Prostate gland (tissue), 2 donors: ENCODE results near the gene PCDHB7.

Source experiments
- POLR2A ChIP-seq: fragments of 450-650 bp; IDR thresholded peaks from one replicate; pipeline ENCODE4 v1.6.1; 2016; ENCODE audit warnings: antibody characterized with exemption, mild to moderate bottlenecking
- TF ChIP-seq, protein P1 (sequence below), 4 experiments: fragments of 200-600 bp in 2 of 4; fragments of 450-650 bp in 2 of 4; sonication (generic) in 2 of 4; IDR thresholded peaks; 1 replicate in 3 of 4; 2 replicates in 1 of 4; pipeline ENCODE4 v1.5.1; 2016 to 2019; ENCODE audit warnings: antibody characterized with exemption in 4 of 4, mild to moderate bottlenecking in 2 of 4, moderate library complexity in 2 of 4

DNA sequence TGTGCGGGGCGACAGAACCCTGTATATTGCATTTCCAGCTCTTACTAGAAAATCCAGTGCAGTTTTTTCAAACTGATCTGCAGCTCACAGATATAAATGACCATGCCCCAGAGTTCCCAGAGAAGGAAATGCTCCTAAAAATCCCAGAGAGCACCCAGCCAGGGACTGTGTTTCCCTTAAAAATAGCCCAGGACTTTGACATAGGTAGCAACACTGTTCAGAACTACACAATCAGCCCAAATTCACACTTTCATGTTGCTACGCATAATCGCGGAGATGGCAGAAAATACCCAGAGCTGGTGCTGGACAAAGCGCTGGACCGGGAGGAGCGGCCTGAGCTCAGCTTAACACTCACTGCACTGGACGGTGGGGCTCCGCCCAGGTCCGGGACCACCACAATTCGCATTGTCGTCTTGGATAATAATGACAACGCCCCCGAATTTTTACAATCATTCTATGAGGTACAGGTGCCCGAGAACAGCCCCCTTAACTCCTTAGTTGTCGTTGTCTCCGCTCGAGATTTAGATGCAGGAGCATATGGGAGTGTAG lies 36.7 kb upstream of the PCDHB7 start:
- TF ChIP-seq POLR2A, result no peak
- TF ChIP-seq, protein P1, sequence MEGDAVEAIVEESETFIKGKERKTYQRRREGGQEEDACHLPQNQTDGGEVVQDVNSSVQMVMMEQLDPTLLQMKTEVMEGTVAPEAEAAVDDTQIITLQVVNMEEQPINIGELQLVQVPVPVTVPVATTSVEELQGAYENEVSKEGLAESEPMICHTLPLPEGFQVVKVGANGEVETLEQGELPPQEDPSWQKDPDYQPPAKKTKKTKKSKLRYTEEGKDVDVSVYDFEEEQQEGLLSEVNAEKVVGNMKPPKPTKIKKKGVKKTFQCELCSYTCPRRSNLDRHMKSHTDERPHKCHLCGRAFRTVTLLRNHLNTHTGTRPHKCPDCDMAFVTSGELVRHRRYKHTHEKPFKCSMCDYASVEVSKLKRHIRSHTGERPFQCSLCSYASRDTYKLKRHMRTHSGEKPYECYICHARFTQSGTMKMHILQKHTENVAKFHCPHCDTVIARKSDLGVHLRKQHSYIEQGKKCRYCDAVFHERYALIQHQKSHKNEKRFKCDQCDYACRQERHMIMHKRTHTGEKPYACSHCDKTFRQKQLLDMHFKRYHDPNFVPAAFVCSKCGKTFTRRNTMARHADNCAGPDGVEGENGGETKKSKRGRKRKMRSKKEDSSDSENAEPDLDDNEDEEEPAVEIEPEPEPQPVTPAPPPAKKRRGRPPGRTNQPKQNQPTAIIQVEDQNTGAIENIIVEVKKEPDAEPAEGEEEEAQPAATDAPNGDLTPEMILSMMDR (IDR thresholded peaks at IDR 0.05), result no peak
